GM21447 (cell line): ENCODE results near the gene PFKL.

Experiments
- ATAC-seq: cut with Tn5 transposase; IDR thresholded peaks from one replicate; pipeline ENCODE4 v1.9.1; 2021; ENCODE audit not compliant: unreplicated experiment

The PFKL gene

DNA sequence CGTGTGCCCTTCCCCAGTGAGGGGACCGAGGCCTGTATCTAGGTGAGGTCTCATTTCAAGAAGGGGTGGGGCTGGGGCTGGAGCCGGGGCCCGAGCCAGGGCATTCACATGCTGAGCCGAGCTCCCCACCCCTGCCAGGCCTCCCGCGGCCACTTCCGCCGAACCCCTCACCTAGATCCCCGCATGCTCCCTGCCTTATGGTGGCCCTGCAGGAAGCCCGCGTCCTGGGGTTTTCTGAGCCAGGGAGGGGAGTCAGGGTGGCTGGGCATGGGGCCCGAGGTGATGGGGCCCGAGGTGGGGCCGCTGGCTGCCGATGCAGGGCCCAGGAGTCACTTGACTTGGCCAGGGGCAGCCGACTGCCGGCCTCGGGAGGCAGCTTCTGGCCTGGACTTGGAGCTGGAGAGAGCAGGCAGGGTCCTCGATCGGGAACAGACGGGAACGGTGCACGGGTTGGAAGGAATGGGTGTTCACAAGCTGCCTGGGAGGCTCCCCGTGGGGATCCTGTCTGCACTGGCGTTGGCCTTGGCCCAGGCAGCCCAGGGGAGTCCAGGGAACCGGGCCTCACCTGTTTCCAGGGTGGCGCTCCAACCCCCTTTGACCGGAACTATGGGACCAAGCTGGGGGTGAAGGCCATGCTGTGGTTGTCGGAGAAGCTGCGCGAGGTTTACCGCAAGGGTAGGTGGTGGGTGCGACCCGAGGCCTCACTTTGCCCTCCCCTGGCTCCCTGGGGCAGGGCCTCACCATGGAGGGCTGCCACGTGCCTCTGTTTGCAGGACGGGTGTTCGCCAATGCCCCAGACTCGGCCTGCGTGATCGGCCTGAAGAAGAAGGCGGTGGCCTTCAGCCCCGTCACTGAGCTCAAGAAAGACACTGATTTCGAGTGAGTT is 25.8 kb downstream of the PFKL start:
- ATAC-seq, result no peak

GRCh38 chr21:44326272-44326647 is 26.4 kb downstream of the PFKL start:
- ATAC-seq, result no peak

DNA sequence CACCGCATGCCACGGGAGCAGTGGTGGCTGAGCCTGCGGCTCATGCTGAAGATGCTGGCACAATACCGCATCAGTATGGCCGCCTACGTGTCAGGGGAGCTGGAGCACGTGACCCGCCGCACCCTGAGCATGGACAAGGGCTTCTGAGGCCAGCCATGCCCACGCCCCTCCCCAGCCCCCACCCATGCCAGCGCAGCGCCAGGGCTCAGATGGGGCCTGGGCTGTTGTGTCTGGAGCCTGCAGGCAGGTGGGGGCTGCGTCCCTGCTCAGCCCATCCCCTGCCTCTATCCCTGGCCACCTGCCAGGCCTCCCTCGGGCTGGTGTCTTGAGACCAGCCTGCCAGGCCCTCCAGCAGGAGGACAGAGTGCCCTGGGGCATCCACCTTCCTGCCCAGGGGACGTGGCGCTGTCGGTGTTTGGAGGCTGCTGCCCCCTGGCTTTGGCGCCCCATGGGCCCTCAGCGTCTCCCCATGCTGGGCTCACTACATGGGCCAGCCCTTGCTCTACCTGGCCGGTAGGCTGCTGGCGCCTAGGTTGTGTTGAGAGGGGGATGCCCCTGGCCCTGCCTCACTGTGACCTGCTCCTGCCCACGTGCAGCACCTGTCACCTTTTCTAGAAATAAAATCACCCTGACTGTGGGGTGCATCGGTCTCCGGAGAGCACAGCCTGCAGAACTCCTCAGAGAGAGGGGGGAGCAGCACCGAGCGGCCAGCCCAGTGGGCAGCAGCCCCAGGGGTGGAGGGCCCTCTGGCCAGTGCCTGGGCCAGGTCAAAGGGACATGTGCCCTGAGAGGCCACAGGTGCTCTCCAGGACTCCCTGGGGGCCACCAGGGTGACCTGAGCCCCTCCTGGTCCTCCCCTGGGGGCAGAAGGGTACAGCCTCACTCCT is 27.1 kb downstream of the PFKL start:
- ATAC-seq, result no peak

GRCh38 chr21:44327603-44327974 is 27.7 kb downstream of the PFKL start:
- ATAC-seq, result no peak

DNA sequence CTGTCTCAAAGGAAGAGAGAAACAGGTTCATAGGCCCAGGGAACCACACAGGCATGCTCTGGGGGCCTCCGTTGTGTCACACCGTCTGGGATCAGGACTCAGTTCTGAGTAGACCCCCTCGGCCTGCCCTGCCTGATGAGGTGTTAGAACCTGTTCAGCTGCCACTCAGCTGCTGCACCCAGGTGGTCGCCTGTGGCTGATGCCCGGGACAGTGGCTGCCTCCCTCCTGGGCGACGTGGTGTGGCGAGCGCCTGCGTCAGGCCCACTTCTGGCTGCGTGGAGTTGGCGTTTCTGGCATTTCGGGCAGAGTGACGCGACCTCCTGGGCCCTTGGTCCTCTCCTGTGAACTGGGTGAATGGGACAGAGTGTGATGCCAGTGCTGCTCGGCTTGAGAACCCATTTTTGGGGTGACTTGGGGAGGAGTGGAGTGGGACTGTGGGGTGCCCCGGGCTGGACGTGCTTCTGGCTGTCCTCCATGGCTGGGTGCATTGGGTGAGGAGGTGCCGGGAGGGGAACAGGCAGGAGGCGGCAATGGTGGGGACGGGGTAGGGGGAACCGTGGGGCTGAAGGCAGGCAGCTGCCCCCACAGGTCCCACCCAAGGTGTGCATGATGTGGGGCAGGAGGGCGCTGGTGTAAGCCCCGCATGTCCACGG is 28.5 kb downstream of the PFKL start:
- ATAC-seq, result no peak

GRCh38 chr21:44329086-44329889 is 29.4 kb downstream of the PFKL start:
- no peak for ATAC-seq

GRCh38 chr21:44329971-44330681 is 30.3 kb downstream of the PFKL start:
- ATAC-seq, result no peak

DNA sequence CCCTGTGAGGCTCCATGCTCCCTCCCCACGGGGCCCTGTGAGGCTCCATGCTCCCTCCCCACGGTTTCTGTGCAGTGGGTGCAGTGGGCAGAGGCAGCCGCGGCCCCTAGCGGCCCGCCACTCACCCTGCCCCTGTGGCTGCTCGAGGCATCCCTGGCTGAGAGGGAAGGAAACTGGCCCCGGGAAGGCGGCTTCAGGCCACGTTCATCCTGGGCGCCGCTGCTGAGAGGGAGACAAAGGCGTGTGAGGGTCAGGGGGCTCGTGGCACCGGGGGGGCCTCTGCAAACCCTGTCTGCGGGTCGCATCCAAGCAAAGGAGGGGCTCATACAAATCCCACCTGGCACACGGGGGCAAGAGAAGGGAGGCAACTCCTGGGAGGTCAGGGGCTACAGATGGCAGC is 30.8 kb downstream of the PFKL start:
- no peak for ATAC-seq

GRCh38 chr21:44331209-44331608 is 31.4 kb downstream of the PFKL start:
- no peak for ATAC-seq

GRCh38 chr21:44331650-44332307 is 31.9 kb downstream of the PFKL start:
- ATAC-seq, result no peak

- no peak for ATAC-seq
Measured at GRCh38 chr21:44332383-44332782, 32.5 kb downstream of the PFKL start.

DNA sequence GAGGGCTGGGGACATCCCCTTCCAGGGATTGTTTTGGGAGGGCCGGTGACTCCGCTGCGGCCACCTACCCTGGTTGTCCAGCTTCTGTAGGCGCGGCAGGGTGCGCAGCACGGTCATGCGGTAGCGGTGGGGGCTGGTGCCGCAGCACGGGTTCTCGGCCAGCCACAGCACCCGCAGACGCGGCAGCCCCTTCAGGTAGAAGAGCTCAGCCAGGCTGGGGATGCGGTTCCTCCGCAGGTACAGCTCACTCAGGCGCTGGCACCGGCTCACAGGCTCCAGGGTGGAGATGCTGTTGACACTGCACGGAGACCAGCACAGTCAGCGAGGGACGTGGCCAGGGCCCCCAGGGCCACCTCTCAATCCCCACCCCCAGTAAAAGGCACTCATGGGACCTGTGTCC is 33.1 kb downstream of the PFKL start:
- no peak for ATAC-seq

DNA sequence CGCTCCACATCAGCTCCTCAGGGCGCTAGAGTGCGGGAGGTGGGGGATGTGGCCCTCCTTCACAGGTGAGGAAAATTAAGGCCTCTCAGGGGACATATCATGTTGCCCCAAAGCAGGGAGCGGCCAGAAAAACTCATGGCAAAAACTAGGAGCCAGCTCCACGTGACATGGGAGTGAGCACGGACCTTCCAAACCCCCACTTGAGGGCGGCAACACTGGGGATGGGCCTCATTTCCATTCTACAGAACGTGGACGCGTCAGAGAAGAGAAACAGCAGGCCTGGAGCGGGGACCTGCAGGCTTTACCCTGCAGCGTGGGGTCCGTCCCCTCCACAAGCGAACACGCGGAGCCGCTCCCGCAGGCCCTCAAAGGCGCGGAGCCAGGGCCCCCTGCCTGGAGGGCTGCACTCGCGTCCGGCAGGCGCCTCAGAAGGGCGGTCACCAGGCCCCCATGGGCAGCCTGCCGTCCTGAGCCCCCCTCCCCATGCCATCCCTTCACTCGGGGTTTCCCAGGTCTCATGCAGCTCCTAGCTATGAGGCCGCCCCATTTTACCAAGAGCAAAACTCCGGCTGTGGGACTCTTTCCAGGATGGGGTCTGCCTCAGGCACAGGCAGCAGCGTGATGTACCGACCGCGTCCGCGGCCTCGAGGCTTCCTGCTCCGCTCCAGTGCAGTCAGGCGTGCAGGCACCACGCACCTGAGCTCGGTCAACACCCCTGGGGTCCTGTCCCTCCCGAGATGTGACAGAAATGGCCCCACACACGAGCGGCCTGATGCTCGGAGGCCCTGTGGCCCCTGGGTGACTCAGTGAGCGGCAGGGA is 33.9 kb downstream of the PFKL start:
- no peak for ATAC-seq

- ATAC-seq, result no peak
Measured at GRCh38 chr21:44334329-44335030, 34.6 kb downstream of the PFKL start.

DNA sequence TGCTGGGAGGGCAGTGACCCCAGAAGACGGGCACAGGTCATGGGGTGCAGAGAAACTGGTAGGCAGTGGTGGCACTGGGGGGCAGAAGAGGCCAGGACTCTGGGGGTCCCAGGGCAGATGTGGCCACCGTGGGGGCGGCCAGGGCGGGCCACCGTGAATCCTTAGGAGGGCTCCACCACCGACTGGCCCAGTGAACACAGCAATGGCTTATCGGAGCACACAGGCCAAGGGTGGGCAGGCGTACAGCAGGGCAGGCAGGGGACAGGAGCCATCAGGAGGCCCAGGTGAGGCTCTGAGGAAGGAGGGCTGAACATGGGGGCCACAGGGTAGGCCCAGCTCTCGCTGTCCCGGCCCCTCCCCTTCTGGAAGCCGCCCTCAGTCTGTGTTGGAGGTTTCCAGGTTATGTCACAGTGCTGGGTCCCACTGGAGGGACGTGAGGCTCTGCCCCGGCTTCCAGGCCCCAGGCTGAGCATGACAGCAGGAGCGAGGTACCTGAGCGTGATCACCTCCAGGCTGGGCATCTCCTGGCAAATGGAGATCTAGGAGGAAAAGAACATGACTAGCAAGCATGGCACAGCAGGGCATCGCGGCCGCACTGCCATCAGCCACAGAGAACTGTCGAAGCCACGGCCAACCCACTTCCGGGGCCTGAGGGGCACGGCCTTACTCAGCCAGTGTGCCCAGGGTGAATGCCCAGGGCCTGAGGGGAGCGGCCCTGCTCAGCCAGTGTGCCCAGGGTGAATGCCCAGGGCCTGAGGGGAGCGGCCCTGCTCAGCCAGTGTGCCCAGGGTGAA is 35.6 kb downstream of the PFKL start:
- no peak for ATAC-seq

DNA sequence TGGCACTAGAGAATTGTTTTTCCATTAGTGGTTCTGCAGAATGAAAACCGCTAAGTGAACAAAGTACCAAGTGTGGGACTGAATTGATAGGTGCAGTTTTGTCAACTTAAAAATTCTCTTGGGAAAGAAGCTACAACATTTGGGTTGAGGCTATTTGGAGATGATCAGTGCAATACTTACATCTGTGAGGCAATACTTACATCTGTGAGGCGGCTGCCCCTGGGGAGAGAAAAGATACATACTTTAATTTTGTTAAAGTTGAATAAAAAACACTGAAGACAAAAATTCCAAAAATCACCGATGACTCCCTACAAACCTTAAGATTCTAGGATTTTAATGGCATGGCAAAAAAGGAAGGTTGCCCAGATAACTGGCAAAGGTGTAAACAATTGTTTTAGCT is 37.6 kb downstream of the PFKL start:
- ATAC-seq, result no peak
